Measurements from ENCODE around the gene BRD7.

Gene BRD7

GRCh38 chr16:50286681-50287080 lies 82.1 kb downstream of the BRD7 start:
- DNase-seq = no peak

DNA sequence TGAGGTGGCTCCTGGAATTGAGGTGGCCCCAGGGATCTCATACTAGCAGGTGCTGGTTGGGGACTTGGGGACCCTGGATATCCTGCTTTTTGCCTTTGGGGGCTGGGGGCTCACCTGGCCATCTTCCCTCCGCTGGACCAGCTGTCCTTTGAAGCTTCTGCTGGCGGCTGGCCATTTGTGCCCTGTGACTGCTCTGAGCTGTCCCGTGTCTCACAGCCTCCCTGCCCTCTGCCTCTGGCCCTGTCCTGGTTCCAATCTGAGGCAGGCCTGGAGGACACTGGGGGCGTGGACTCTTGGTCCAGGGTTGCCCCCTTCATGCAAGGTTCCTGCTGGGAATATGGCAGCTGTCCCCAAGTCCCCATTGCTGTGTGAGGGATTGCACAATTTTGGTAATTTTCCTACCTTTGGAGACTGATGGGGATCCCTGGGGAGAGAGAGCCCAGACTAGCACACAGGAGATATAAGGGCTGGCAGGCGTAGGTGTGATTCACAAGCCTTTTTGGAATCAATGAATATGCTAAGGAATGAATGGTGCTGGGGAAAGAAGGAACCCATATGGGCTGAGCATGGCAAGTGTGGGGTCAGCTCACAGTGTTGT lies 83.3 kb downstream of the BRD7 start:
- no peak for DNase-seq

DNA sequence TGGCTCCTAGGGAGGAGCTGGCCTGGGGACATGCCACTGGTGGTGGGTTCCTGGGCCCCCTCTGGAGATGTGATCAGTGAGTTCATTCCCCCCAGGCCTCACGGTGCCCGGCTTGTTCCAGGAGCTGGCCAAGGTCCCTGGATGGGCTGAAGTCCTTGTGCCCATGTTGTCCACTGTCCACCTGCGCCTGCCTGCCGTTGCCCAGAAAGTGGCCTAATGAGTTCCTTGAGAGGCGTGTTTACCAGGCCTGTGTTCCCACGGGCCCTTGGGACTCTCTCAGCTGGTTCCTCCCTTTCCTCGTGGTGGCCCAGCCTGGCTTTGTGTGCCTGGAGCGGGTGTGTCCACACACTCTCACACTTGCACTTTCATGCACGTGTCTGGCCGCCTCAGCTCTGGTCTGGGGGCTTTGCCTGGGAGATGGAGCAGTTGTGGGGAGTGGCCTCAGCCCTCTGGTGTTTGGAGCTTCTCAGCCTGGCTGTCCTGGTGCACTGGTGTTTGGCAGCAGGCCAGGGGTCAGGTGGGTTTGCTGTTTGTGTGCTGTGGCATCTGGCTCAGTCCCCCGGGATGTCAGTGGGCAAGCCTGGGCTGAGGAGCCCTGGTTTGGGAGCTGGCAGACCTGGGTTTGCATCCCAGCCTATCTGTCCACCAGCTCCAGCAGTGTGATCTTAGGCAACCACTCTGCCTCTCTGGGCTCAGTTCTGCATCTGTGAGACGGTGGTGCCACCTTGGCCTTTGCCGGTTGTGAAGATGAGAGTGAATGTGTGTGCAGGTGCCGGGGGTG lies 84.5 kb downstream of the BRD7 start:
- DNase-seq = no peak

- no peak for DNase-seq
These were observed 85.7 kb downstream of the BRD7 start for GRCh38 chr16:50282955-50283631.

DNA sequence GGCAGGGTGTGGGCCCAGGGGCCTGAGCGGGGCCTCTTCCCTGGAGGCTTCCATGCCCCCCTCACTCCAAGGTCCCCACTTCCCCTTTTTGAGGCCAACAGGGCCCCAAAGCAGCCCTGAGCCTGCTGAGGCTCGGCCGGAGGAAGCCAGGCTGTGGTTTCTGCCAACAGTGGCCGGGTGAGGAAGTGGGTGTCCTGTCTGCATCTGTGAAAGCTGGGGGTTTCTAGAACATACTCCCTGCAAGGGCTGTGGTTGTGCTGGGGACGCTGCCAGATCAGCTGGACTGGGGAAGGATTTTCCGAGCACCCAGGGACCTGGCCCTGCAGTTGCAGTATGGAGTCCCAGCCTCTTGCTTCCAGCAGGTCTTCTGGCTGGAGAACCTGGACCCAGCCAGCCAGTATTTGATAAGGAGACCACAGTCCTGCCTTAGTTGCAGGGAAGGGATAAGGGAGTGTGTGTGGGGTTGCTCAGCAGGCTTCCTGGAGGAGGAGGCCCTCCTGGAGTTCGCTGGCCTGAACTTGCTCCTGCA lies 86.7 kb downstream of the BRD7 start:
- peak; percentile 70 for DNase-seq

DNA sequence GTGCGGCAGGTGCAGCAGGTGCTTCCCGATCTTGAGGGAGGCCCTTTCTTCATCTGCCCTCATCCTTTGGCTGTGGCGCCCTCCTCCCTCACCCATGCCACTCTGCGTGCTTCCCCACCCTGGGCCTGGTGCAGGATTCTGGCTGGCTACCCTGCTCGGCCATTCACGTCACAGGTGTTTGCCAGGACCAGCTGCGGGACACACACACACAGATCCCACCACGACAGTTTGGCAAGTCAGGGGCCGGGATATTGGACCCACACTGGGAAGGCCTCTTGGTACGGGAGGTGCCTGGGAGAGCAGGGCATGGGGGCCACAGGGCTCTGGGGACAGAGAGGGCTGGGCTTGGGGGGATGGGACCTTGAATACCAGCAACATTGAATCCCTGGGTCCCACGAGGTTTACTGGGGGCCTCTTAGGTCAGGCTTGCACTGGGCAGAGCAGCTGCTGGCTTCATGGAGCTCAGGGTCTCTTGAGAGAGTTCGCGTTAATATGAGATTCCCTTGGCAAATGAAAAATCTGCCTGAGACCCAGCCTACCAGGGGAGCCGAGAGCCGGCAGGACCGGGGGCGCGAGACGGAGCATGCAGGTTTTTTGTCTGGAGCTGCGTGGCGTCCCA lies 87.3 kb downstream of the BRD7 start:
- no peak for DNase-seq

GRCh38 chr16:50280932-50281331 lies 87.9 kb downstream of the BRD7 start:
- no peak for DNase-seq

DNA sequence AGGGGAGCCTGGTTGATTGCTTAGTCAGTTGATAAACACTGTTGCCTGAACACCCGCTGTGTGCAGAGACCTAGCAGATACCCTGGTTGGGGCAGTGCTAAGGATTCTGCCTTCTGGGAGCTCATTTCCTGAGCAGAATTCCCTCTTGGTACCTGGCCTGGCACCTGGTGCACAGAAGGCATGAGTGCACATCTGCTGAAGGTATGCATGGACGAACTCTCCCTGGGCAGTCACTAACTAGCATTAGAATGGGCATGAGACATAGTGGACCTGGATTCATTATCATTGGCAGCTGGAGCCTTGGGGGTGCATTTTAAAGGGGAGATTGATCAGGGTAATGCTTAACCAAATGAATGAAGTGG lies 89.3 kb downstream of the BRD7 start:
- DNase-seq = no peak

DNA sequence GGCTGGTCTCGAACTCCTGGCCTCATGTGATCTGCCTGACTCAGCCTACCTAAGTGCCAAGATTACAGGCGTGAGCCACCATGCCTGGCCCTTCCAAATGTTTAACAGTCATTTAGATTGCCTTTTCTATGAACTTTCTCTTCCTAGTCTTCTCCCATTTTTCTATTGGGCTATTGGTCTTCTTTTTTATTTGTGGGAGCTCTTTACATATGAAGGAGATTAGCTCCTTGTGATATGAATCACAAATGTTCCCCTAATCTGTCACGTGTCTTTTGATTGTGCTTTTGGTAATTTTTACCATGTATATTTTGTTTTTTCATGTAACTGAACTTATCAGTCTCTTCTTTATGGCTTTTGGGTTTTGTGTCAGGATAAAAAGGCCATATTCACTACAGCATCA lies 90.5 kb downstream of the BRD7 start:
- DNase-seq = no peak

DNA sequence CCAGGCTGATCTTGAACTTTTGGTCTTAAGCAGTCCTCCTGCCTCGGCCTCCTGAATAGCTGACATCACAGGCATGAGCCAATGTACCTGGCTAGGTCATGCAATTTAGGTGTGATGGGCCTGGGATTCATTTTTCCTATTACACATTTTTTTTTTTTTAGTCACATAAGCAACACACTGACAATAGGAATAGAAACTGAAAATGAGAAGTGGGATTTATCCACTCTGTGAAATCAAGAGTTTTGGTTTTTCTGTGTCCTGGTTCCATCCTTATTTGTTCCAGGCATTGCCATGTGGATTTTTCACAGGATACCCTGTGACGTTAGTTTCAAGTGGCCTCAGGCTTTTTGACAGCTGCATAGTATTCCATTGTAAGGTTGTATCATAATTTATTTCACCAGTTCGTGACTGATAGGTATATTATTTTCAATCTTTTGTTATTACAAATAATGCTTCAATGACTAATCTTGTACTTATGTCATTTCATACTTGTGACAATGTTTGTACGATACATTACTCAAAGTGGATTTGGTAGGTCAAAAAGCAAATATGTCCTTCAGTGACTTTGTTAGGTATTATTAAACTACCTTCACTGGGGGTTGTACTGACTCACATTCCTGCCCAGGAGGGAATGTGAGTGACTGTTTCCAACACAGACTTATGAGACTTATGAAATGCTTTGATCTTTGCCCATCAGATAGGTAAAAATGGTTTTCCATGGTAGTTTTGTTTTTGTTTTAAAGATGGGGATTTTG lies 91.8 kb downstream of the BRD7 start:
- DNase-seq = no peak

DNA sequence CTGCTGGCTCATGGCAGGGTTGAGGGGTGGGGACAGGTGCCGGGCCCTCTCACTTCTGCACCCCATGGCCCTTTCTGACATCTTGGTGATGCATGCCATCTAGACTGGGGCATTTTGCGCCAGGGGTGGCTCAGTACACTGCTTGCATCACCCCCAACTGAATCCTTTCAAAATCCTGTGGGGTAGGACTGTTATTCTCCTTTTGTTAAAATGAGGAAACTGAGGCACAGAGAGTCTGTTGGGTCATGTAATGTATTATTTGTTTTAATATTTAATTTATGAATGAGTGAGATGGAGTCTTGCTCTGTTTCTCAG lies 92.5 kb downstream of the BRD7 start:
- DNase-seq = no peak

DNA sequence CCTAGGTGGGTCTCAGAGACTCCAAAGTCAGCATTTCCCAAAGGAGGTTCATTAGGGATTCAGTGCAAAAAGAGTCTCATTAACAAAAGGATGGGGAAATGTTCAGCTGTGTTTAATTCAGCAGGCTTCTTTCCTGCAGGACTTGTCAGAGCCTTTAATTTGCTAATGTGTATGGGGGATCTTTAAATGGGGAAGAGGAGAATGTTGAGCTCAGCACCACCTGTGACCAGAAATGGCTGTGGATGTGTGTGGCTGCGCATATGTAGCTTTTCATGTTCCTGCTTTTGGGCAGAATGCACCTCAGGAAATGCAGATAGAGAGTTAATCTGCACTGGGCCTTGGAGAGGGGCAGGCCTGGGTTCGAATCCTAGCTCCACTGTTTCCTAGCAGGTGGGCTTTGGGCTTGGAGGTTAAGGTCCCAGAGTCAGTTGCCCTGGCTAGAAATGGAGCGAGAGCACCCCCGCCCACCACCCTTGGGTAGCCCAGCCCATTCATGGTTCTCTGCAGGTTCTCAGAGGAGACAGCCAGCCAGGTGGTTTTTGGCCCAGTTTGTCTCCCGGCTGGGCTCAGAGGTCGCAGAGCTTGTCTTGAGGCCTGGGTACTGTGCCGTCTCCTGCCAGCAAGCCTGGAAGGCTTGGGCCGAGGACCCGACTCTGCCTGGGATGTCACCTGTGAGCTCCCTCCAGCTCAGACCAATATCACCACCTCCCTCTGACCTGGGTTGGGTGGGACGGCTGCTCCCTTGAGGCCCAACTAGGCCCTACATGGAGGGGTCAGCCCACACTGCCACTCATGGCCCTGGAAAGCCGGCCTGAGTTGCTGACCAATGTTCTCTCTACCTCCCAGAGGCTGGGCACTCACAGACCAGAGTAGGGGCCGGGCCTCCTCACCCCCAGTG lies 93.1 kb downstream of the BRD7 start:
- no peak for DNase-seq

- DNase-seq = no peak
These were observed 93.7 kb downstream of the BRD7 start for GRCh38 chr16:50275098-50275415.

DNA sequence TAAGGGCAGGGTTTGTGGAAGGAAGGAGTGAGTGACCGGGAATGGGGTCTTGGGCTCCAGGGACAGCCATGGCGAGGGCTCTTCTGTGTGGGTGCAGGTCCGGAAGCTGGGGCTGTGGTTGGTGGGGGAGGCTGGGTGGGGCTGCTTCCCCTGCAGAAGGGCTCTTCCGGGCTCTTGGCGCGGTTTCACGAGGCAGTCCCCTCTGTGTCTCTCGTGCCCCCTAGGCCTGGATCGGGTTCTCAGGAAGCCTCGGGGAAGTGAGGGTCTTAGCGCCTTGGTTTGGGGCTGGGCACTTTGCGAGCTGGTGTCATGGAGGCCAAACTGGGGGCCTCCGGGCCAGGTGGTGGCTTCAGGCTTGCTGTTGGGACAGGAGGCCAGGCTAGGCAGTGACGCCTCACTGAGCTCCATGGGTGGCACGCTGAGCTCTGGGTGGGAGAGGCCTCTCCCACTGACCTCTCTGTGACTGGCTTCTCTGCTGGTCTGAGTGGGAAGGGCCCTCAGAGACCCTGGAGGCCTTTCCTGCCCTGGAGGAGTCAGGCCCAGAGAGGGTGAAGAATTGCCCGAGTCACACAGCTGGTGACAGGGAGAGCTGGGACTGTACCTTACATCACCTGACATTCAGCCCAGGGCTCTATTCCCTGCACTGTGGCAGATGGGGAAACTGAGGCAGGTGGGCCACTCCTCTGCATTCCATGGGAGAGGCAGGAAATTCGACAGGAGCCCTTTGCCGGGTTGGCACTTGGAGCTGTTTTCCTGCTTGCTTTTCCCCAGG lies 94.3 kb downstream of the BRD7 start:
- DNase-seq = no peak

GRCh38 chr16:50273888-50274325 lies 94.9 kb downstream of the BRD7 start:
- DNase-seq = no peak

DNA sequence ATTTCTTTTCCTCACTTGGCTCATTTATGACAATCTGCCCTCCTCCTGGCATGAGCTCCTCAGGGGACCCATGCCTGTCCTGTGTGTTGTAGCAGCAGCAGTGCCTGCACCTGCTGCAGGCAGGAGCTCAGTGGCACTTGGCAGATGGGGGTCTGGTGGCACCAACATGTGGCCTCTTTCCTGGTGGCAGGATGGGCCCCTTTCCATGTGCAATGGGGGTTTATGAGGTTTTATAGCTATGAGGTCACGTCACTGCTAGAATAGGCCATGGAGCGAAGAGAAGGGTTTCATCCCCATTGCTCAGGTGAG lies 95.5 kb downstream of the BRD7 start:
- no peak for DNase-seq

- no peak for DNase-seq
These were observed 96.0 kb downstream of the BRD7 start for GRCh38 chr16:50272687-50273381.

DNA sequence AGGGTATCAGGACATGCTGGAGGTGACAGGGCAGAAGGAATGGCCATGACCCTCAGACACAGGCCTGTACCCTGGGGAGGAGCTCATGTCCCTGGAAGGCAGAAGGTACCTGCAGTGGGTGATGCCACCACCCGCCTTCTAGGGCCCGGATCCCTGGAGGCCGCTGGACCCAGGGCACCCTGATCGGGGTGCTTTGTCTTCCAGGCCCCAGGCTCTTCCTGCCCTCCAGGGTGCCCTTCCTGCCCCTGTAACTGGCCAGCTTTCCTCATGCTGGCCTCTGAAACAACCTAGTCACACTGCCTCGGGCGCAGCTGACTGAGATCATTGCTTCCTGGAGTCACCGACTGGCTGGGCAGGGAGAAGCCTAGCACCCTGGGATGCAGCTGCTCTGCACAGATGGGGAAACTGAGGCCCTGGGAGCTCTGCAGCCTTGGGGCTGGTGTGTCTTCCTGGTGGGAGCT lies 96.6 kb downstream of the BRD7 start:
- no peak for DNase-seq

DNA sequence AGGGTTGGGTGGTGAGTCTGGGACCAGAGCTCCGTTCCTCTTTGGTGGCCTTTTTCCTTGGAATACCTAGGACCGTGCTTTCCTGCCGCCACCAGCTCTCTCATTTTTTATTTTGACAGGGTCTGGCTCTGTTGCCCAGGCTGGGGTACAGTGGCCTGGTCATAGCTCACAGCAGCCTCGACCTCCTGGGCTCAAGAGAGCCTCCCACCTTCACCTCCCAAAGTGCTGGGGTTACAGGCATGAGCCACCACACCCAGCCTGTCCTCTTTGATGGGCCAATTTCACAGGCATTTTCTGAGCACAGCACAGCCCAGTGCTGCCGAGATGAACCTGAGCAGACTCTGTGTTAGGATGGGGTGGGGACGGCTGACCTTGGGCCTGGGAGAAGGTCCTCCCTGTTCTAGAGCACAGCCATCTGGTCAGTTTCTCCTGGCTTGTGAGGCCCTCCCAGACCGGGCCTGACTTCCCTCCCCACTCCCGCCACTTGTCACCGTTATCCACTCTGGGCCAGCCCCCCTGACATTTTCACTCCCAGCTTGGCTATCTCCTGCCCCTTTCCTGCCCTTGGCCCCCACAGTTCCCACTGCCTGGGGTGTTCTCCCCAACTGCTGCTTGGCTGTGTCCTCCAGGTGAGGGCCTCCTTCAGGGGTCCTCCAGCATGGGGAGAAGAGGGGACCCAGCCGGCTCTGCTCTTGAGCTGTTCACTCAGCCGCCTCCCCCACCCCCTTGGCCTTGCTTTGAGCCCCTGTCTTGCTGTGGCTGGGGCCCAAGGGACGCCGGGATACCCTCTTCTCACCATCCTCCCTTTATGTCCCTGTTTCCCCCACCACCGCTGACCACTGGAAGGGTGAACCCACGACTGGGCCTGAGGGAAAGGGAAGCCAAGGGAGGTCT lies 97.4 kb downstream of the BRD7 start:
- no peak for DNase-seq
